Stomach smooth muscle (tissue), 2 donors: Measurements from ENCODE around the gene PTPRQ.
"Not testable (repeated sequence)": the region's sequence is repeated elsewhere in the genome, so short reads cannot be mapped to it uniquely, and the experiment has no call there.

Experiments used
- H3K27ac ChIP-seq: one replicate; pipeline ENCODE4 v1.7.0; 2013; ENCODE audit warnings: mild to moderate bottlenecking, low read length, inconsistent platforms
- H3K27me3 ChIP-seq, 2 donors: one replicate each; pipeline ENCODE4 v1.7.0; 2013; ENCODE audit warnings: low read length in 2 of 2; ENCODE audit not compliant: insufficient read depth in 2 of 2, control insufficient read depth in 1 of 2
- H3K36me3 ChIP-seq, 2 donors: one replicate each; pipeline ENCODE4 v1.7.0; 2013; ENCODE audit warnings: low read length in 2 of 2; ENCODE audit not compliant: control insufficient read depth in 2 of 2, insufficient read depth in 2 of 2
- H3K4me1 ChIP-seq: one replicate; pipeline ENCODE4 v1.7.0; 2013; ENCODE audit warnings: low read length; ENCODE audit not compliant: control insufficient read depth, insufficient read depth
- H3K4me3 ChIP-seq, 2 donors: one replicate each; pipeline ENCODE4 v1.7.0; 2013; ENCODE audit warnings: low read length in 2 of 2
- H3K9ac ChIP-seq, 2 donors: one replicate each; pipeline ENCODE4 v1.7.0; 2013; ENCODE audit warnings: low read length in 2 of 2, mild to moderate bottlenecking in 1 of 2
- H3K9me3 ChIP-seq, 2 donors: one replicate each; pipeline ENCODE4 v1.7.0; 2013; ENCODE audit warnings: low read length in 2 of 2; ENCODE audit not compliant: control insufficient read depth in 2 of 2
- donor health status: healthy.
- donor health status: Pancreatic carcinoma.

Gene PTPRQ

DNA sequence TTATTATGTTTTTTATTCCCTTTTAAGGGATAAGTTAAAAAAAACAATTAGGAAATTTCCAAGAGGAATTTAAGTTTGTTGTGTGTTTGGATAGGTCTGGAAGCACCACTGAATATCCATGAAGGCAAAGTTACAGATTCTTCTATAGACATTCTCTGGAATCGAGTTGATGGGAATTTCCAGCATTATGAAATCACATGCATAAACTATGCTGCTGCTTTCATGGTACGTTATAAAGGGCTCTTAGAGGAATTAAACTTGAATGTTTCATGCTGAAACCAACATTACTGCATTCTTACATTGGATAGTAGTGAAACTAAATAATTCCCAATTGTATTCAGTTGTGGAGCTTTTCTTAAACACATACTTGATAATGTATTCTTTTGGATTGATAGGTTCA is 21.5 kb upstream of the PTPRQ start:
- Histone ChIP-seq H3K9me3 (no peaks in the 10 kb centered on the region), H3K9ac (no peak overlapping the region), H3K36me3 (no peaks in the 10 kb centered on the region), H3K27me3 (no peaks in the 10 kb centered on the region), H3K4me1 (no peaks in the 10 kb centered on the region), H3K4me3 (no peak overlapping the region), H3K27ac (no peak overlapping the region)

DNA sequence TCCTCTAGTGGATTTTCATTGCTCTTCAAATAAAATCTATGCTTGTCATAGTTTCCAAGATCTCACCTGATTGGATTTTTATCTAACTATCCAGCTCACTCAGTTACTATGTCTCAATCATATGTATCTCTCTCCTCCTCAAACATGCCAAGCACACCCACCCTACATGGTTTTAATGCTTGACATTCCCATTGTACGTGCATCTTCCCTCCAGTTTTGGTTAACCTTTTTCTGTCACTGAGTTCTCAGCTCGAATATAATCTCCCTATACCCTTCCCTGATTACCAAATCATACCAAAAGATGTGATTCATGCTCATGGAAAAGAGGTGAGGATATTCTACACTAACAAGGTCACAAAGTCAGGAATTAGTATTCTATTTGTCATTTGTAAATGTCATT is 12.0 kb upstream of the PTPRQ start:
- no peak overlapping the region for H3K4me3 ChIP-seq
- no peak overlapping the region for H3K27ac ChIP-seq
- H3K27me3 ChIP-seq: no peaks in the 10 kb centered on the region
- no peaks in the 10 kb centered on the region for H3K4me1 ChIP-seq
- H3K36me3 ChIP-seq: no peaks in the 10 kb centered on the region
- H3K9me3 ChIP-seq: no peaks in the 10 kb centered on the region
- H3K9ac ChIP-seq: no peak overlapping the region

DNA sequence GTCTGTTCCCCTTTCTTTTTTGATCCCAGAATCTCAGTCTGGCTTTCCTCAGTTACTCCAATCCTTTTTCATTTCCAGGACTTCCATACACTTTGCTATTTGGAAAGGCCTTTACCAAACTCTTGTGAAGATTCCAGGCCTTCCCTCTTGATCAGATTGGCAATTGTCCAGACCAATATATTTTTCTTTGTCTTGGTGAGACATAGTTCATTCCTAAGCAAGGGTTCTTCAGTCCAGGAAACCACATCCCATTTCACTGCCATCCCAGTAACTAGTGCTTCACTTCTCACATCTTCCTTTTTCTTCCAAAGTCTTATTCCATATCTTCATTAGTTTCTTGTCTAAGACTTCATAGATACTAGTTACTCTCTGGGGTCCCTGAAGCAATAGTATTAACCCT is 2.1 kb upstream of the PTPRQ start:
- Histone ChIP-seq H3K27ac (no peak overlapping the region), H3K27me3 (no peaks in the 10 kb centered on the region), H3K36me3 (no peaks in the 10 kb centered on the region), H3K4me3 (no peak overlapping the region), H3K9ac (no peak overlapping the region), H3K9me3 (no peaks in the 10 kb centered on the region), H3K4me1 (no peaks in the 10 kb centered on the region)

DNA sequence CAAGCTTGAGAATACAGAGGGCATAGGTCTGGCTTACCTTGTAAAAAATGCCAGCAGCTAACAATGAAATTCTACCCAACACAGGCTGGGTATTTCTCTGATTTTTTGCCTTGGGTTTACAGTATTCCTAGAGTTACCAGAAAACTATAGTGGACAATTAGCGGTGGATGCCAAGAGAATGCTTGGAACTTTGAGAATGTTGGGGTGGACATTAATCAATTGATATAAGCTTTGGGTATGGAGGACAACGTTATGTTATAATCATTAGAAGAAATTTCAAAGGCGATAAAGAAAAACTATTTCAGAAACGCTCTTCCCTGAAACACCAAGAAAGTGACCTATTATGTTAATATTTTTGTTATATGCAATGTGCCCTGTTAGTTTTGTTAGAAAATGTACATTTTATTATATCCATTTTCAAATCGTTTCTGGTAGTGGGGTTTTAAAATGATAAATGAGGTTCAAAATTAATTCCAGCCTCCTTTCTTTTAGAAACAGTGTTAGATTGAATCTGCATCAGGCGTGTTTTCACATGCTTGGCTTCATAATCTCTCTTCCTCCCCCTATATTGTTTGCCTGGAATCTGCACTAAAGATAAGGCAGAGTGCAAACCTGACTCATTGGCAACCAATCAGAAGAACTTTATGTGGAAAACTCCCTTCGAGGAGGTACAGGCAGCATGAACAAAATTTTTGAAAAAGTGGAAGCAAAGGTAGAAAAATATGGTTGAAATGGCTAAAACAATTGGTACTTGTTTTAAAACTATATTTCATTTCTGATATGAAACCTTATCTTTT is 1.4 kb upstream of the PTPRQ start:
- Histone ChIP-seq H3K9ac (no peak overlapping the region), H3K4me3 (no peak overlapping the region), H3K36me3 (no peaks in the 10 kb centered on the region), H3K27me3 (no peaks in the 10 kb centered on the region), H3K27ac (no peak overlapping the region), H3K4me1 (no peaks in the 10 kb centered on the region), H3K9me3 (no peaks in the 10 kb centered on the region)

DNA sequence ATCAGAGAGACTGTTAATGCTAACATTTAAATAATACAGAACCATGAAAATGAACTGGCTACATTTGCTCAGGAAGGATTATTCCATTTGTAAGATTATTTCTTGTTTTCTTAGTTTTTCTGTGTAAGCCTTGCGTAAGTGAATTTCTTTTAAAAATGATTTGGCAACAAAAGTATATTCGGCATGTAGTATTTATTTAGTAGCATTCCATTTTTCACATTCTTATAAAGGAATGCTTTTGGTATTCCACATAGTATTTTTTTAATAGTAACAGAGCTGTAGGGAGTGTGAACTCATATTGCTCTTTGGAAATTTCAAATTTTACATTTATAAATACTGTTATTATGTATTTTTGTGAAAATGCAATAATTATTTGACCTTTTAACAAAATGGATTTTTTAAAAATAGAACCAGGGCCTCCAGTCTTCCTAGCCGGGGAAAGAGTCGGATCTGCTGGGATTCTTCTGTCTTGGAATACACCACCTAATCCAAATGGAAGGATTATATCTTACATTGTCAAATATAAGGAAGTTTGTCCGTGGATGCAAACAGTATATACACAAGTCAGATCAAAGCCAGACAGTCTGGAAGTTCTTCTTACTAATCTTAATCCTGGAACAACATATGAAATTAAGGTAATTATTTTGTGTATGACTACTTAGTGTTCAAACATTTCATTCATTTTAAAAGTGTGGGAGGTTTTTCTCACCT is 1.2 kb downstream of the PTPRQ start:
- no peak overlapping the region for H3K4me3 ChIP-seq
- no peak overlapping the region for H3K27ac ChIP-seq
- H3K36me3 ChIP-seq: no peaks in the 10 kb centered on the region
- H3K9me3 ChIP-seq: no peaks in the 10 kb centered on the region
- no peak overlapping the region for H3K9ac ChIP-seq
- no peaks in the 10 kb centered on the region for H3K27me3 ChIP-seq
- H3K4me1 ChIP-seq: no peaks in the 10 kb centered on the region

DNA sequence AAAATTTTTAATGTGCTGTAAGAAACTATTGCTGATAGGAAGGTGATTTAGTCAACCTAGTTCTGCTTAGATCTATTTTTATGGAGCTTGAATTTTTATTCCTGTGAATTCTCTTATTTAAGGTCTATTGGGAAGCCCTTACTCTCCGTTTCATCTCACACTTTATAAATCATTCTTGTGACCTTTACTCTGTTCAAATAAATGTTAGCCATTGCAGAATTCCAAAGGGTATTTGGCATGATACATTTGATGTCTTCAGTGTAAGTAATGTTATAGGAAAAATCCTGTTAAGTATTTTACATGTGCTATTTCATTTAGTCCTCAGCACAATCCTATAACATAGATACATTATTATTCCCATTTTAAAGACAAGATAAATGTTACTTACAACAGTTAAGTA is 12.5 kb downstream of the PTPRQ start:
- H3K9ac ChIP-seq: no peak overlapping the region
- H3K27me3 ChIP-seq: no peaks in the 10 kb centered on the region
- no peaks in the 10 kb centered on the region for H3K4me1 ChIP-seq
- no peaks in the 10 kb centered on the region for H3K36me3 ChIP-seq
- H3K27ac ChIP-seq: no peak overlapping the region
- H3K4me3 ChIP-seq: no peak overlapping the region
- no peaks in the 10 kb centered on the region for H3K9me3 ChIP-seq

DNA sequence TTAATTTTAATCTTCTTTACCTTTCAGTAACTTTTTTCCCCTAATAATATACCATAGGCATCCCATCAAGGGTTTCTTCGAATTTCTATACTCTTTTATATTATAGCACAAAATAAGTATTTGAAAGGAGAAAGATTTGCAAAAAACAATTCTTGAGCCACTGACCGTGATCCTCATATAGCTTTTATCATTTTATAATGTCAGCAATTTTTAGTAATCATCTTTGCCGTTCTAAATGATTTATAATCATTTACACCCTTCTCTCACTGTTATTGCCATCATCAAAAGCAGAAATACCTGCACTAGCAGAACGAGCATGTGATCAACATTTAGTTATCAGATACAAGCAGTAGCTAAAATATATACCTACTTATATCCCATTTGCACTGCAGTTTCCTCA is 16.9 kb downstream of the PTPRQ start:
- no peaks in the 10 kb centered on the region for H3K4me1 ChIP-seq
- no peaks in the 10 kb centered on the region for H3K36me3 ChIP-seq
- no peaks in the 10 kb centered on the region for H3K9me3 ChIP-seq

DNA sequence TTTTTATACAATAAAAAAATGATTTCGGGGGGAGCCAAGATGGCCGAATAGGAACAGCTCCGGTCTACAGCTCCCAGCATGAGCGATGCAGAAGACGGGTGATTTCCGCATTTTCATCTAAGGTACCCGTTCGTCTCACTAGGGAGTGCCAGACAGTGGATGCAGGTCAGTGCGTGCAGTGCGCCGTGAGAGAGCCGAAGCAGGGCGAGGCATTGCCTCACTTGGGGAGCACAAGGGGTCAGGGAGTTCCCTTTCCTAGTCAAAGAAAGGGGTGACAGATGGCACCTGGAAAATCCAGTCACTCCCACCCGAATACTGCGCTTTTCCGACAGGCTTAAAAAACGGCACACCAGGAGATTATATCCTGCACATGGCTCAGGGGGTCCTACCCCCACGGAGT is 17.8 kb downstream of the PTPRQ start:
- H3K27ac ChIP-seq, H3K36me3 ChIP-seq, H3K27me3 ChIP-seq, H3K4me1 ChIP-seq, H3K4me3 ChIP-seq, H3K9ac ChIP-seq, H3K9me3 ChIP-seq: not testable (repeated sequence)

More for the DNA sequence above, 16.9 kb downstream of the PTPRQ start:
- no peaks in the 10 kb centered on the region for H3K27me3 ChIP-seq
- H3K4me3 ChIP-seq: no peak overlapping the region
- H3K27ac ChIP-seq: no peak overlapping the region
- no peak overlapping the region for H3K9ac ChIP-seq

DNA sequence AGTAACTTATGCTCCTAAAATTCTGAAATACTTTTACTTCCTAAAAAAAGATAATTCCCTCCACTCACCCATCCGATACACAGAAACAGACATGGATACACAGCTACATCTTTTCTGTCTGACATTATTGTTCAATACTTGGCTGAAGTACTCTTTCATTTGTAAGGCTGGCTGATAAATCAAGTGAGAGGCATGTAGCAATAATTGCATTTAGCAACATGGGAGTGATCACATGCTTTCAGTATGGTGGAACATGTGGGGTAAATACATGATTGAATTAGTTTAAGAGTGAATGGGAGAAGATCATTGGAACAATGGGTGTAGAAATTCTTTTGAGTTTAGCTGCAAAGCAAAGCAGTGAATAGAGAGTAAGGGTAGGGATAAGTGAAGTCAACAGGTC is 25.6 kb downstream of the PTPRQ start:
- H3K27ac ChIP-seq: no peak overlapping the region
- H3K9me3 ChIP-seq: no peaks in the 10 kb centered on the region
- H3K4me1 ChIP-seq: no peaks in the 10 kb centered on the region
- no peak overlapping the region for H3K4me3 ChIP-seq
- no peaks in the 10 kb centered on the region for H3K36me3 ChIP-seq
- H3K9ac ChIP-seq: no peak overlapping the region
- H3K27me3 ChIP-seq: no peaks in the 10 kb centered on the region

DNA sequence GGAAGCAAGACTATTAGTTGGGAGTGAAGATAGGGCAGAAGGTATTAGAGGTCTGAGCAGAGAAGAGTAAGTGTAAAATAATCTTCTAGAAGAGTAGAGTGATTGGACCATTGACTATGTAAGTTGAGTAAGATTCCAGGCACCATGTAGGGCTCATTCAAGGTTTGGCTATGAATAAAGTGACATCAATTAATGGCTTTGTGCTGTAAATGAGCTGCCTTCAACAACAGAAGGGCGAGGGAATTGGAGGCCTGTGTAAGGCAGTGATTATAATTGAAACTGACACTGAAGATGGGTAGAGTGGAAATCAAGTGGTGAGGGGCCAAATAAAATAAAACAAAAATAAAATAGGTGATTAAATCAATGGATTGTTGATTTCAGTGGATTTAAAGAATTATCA is 26.4 kb downstream of the PTPRQ start:
- no peaks in the 10 kb centered on the region for H3K27me3 ChIP-seq
- no peak overlapping the region for H3K9ac ChIP-seq
- H3K9me3 ChIP-seq: no peaks in the 10 kb centered on the region
- H3K4me1 ChIP-seq: no peaks in the 10 kb centered on the region
- no peak overlapping the region for H3K27ac ChIP-seq
- no peak overlapping the region for H3K4me3 ChIP-seq
- H3K36me3 ChIP-seq: no peaks in the 10 kb centered on the region

DNA sequence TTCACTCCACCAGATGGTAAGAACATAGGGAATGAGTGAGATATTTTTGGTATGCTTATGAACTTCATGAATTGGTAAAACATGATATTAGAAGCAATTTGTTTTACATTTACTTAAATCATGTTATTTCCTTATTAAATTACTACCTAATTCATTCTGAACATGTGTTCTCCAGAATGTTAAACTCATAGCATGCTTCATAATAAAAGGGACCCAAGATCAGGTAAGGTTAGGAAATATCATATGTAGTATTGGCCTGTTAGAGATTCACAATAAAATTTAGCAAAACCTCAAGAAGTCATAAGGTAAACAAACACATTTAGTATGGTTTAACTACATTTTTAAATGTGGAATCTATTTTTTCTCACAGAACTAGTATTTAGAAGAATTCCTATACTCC is 28.2 kb downstream of the PTPRQ start:
- no peak overlapping the region for H3K27ac ChIP-seq
- H3K36me3 ChIP-seq: no peaks in the 10 kb centered on the region
- no peak overlapping the region for H3K4me3 ChIP-seq
- no peaks in the 10 kb centered on the region for H3K4me1 ChIP-seq
- H3K9me3 ChIP-seq: no peaks in the 10 kb centered on the region
- H3K9ac ChIP-seq: no peak overlapping the region
- H3K27me3 ChIP-seq: no peaks in the 10 kb centered on the region
